ENCODE data around the gene VSIG4.

DNA sequence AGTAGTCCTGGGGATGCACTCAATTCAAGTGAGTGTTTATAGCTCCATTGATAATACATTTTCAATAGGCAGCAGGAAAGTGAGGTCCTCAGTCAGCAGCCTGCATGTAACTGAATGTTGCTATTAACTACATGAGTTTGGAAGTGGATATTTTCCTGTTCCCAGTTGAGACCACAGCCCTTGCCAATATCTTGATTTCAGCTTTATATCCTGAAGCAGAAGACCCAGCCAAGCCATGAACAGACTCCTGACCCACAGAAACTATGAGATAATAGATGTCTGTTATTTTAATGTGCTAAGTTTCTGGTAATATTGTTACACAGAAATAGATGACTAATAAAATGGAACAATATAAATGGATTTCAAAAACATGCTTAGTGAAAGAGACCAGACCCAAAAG, 63.7 kb downstream of the VSIG4 start:
- TF ChIP-seq, protein P1, sequence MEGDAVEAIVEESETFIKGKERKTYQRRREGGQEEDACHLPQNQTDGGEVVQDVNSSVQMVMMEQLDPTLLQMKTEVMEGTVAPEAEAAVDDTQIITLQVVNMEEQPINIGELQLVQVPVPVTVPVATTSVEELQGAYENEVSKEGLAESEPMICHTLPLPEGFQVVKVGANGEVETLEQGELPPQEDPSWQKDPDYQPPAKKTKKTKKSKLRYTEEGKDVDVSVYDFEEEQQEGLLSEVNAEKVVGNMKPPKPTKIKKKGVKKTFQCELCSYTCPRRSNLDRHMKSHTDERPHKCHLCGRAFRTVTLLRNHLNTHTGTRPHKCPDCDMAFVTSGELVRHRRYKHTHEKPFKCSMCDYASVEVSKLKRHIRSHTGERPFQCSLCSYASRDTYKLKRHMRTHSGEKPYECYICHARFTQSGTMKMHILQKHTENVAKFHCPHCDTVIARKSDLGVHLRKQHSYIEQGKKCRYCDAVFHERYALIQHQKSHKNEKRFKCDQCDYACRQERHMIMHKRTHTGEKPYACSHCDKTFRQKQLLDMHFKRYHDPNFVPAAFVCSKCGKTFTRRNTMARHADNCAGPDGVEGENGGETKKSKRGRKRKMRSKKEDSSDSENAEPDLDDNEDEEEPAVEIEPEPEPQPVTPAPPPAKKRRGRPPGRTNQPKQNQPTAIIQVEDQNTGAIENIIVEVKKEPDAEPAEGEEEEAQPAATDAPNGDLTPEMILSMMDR (IDR thresholded peaks at IDR 0.05): no peak
- no peak for TF ChIP-seq POLR2A (IDR thresholded peaks at IDR 0.05)

Data from testis (tissue), 2 donors.